Coronary artery (tissue), 2 donors: Measurements from ENCODE around the gene NHS.
"Not testable (repeated sequence)": the region's sequence is repeated elsewhere in the genome, so short reads cannot be mapped to it uniquely, and the experiment has no call there.

Source experiments
- DNase-seq: peaks from one replicate; pipeline ENCODE4 v3.0.0-alpha.2; 2017; ENCODE audit warnings: low spot score
- H3K27ac ChIP-seq, 2 donors: fragments of 200-600 bp; sonication (generic); one replicate each; pipeline ENCODE4 v1.5.1; 2016 to 2019
- H3K4me3 ChIP-seq: fragments of 200-600 bp; sonication (generic); 2 replicates; pipeline ENCODE4 v1.5.1; 2016; ENCODE audit warnings: mild to moderate bottlenecking, moderate library complexity
- TF ChIP-seq, protein P1 (sequence below): fragments of 200-600 bp; sonication (generic); IDR thresholded peaks from one replicate; pipeline ENCODE4 v1.5.1; 2019; ENCODE audit warnings: antibody characterized with exemption

Gene NHS

DNA sequence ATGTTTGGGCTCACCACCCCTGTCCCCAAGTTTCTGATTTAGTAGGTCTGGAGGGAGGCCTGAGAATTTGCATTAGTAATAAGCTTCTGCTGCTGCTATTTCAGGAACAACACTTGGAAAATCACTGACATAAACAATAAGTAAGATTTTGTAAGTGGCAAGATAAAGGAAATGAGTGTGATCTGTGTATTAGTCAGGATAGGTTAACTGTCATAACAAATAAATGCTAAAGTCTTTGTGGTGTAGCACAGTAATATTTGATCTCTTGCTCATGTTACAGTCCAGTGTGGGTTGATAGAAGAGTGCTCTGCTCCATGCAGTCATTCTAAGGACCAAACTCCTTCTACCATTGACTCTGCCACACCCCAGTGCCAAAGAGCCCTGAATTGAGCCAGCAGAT lies 67.0 kb downstream of the NHS start:
- TF ChIP-seq, protein P1, sequence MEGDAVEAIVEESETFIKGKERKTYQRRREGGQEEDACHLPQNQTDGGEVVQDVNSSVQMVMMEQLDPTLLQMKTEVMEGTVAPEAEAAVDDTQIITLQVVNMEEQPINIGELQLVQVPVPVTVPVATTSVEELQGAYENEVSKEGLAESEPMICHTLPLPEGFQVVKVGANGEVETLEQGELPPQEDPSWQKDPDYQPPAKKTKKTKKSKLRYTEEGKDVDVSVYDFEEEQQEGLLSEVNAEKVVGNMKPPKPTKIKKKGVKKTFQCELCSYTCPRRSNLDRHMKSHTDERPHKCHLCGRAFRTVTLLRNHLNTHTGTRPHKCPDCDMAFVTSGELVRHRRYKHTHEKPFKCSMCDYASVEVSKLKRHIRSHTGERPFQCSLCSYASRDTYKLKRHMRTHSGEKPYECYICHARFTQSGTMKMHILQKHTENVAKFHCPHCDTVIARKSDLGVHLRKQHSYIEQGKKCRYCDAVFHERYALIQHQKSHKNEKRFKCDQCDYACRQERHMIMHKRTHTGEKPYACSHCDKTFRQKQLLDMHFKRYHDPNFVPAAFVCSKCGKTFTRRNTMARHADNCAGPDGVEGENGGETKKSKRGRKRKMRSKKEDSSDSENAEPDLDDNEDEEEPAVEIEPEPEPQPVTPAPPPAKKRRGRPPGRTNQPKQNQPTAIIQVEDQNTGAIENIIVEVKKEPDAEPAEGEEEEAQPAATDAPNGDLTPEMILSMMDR, result no peak
- H3K4me3 ChIP-seq, result no peak overlapping the region
- DNase-seq, result no peak

DNA sequence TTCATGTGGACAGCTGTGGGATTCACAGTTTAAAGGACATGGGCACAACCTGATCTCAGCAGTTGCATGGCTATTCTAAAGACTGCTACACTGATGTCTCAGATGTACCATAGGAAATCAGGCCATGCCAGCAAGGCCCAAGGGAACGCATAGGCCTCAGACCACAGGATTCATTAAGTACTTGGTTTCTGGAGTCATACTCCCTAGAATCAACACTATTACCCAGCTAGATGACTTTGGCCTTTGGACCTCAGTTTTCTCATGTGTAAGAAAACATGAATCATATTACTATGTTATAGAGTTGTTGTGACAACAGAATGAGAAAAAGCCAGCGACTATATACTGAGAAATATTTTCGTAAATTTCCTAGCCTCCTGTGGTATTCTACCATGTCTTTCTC lies 67.9 kb downstream of the NHS start:
- TF ChIP-seq, protein P1, result no peak
- no peak for DNase-seq
- H3K27ac ChIP-seq, result no peak overlapping the region
- no peak overlapping the region for H3K4me3 ChIP-seq

More for the DNA sequence above, 67.0 kb downstream of the NHS start:
- no peak overlapping the region for H3K27ac ChIP-seq

DNA sequence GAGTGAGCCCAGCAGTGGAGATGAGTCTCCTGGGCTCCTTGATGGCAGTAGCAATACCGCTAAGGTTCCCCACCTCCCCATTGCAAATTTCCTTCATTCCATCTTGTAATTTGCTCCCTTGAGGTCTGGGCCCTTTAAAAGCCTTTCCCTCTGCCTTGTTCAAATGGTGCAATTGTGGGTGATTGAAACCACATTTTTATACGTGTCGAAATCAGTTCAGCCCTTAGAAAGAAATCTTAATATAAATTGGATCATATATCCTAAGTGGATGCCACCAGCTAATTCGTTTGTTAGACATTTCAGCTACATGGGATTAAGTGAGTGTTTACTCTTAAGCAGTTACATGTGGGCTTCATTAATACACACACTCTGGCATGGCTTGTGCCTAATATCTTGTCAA lies 68.6 kb downstream of the NHS start:
- TF ChIP-seq, protein P1, result no peak
- no peak overlapping the region for H3K4me3 ChIP-seq
- DNase-seq, result no peak
- H3K27ac ChIP-seq, result no peak overlapping the region

DNA sequence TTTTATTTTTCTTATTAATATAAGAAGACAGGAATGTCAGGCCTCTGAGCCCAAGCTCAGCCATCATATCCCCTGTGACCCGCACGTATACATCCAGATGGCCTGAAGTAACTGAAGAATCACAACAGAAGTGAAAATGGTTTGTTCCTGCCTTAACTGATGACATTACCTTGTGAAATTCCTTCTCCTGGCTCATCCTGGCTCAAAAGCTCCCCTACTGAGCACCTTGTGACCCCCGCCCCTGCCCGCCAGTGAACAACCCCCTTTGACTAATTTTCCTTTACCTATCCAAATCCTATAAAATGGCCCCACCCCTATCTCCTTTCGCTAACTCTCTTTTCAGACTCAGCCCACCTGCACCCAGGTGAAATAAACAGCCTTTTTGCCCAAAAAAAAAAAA lies 71.3 kb downstream of the NHS start:
- not testable (repeated sequence) for H3K4me3 ChIP-seq, H3K27ac ChIP-seq

DNA sequence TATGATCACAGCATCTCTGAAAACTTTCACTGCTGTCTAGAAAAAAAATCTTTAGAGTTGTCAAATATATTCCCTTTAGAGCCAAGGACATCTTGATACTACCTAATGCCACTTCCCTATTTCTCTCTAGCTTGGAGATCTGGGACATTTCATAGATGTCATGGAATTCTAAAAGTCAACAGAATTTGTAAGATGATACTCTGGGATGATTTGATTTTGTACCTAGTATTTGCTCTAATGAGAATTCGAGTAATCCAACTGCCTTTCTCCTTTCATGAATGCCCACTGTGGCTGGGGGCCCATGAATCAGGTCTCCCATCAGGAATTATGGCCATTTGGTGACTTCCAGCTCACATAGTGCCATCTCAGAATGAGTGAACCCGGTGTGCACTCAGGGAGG lies 73.2 kb downstream of the NHS start:
- TF ChIP-seq, protein P1, result no peak

More for the DNA sequence above, 71.3 kb downstream of the NHS start:
- DNase-seq, result not testable (repeated sequence)

DNA sequence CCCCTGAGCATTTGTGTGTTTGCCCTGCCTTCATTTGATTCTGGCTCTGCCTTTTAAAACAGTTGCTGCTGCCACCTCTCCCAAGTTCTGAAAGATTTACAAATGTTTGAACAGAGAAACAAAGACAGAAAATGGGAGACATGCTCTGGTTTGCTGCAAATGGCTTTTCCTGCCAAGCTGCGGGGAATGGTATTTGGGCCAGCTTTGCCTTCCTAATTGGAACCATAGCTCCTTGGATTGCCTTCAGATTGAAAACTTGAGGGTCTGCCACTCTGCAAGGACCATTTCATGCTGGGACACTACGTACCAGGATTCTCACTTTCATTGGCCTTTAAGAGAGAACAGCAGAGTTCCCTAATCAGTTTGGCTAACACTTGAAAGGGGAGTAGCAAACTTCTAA lies 74.9 kb downstream of the NHS start:
- no peak for DNase-seq
- TF ChIP-seq, protein P1, result no peak
- H3K27ac ChIP-seq, result no peak overlapping the region
- no peak overlapping the region for H3K4me3 ChIP-seq

More for the DNA sequence above, 73.2 kb downstream of the NHS start:
- no peak for DNase-seq
- Histone ChIP-seq H3K27ac (no peak overlapping the region), H3K4me3 (no peak overlapping the region)

DNA sequence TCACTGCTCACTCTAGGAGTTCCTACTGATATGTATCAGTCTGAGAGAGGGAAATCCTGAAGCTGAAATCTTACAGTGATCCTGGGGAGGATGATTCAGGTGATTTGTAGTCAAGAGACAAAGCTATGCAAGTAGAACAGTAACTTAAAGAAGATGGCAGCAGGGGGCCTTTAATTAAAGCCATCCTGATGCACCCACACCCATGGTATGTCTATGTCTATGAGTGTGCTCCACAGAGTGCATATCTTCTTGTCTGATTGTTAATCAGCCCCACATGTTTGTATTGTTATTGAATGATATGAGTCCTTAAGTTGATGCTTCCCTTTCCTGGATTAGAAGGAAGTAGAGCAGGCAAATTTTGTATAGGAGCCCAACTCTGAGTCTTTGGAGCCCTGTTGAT lies 78.8 kb downstream of the NHS start:
- TF ChIP-seq, protein P1, result no peak
- H3K4me3 ChIP-seq, result no peak overlapping the region
- DNase-seq, result no peak
- no peak overlapping the region for H3K27ac ChIP-seq

DNA sequence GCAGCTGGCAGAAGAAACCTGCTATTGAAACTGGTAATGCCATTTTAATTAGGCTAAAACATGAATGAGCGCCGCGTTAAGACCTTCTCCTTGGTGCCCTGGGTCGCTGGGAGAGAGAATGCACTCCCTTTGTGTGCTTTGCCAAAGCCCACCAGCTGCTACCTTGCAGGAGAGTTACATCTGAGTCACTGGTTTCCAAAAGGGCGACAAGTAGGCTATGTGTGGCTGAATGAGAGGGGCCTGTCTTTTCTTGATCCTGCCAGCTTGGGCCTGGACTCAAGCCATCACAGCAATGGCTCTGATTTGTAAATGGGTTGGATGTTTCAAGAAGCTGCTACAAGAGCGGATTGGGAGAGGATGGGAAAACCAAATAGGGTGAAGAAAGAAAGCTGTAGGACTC lies 81.5 kb downstream of the NHS start:
- TF ChIP-seq, protein P1, result no peak
- no peak for DNase-seq
- Histone ChIP-seq H3K4me3 (no peak overlapping the region), H3K27ac (no peak overlapping the region)
